NCI-H2196 (cell line): ENCODE results near the gene TNFRSF6B.
A peak's percentile ranks its signal among the peaks of the same experiment; 100 is the strongest.

Experiments
- DNase-seq: peaks from one replicate; lab custom pipeline; 2025; ENCODE audit not compliant: unreplicated experiment; lab: John Stamatoyannopoulos, UW

TNFRSF6B gene

DNA sequence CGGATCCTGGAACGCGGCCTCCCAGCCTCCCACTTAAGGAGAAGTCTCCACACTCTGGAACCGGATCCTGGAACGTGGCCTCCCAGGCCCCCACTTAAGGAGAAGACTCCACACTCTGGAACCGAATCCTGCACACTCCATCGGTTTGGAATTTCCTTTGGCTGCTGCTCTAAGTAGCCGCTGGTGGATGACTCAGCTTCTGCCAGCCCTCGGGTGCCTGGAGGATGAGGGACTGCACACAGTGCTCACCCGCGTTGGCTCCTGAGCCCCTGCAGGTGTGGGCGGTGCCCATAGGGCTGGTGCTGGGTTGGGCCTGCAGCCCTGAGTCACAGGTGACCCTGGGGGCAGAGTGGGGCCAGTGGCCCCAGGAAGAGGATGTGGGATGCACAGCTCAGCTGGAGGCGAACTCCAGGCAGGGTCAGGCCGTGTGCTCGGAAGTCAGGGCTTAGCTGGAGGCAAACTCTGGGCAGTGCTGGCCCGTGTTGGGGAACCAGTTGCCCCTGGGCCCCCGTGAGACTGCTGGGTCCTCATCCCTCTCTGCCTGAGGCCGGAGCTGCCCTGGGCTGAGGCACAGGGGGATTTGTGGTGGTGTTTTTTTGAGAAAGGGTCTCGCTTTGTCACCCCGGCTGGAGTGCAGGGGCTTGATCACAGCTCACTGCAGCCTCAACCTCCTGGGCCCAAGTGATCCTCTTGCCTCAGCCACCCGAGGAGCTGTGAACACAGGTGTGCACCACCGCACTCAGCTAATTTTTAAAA, 13.9 kb upstream of the TNFRSF6B start:
- DNase-seq, result peak; percentile 30

DNA sequence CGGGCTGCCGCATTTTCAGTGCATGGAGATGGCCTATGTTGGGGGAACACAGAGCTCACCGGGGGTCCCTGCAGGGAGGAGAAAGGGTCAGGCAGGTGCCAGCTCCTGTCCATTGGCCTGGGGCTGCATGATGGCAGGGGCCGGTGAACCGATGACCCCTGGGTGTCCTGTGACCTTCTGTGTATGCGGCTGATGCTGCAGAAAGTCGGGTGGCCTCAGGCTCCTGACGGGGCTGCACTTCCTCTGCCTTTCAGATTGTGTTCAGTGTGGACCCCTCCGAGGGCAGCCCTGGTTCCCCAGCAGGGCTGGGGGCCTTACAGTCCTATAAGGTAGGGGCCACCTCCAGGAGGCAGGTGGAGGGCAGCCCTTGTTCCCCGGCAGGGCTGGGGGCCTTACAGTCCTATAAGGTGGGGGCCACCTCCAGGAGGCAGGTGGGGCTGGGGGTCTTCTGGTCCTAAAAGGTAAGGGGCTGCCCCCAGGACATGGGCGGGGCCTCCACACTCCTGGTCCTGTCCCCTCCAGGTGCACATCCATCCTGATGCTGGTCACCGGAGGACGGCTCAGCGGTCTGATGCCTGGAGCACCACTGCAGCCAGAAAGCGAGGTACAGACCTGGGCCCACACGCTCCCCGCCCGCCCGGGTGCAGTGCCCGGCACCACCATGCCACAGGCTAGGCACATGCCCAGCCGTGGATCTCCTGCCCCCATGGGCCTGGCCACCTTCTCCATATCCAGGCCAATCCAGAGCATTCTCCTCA, 11.0 kb upstream of the TNFRSF6B start:
- no peak for DNase-seq

- no peak for DNase-seq
Observed at GRCh38 chr20:63686094-63686491, 10.4 kb upstream of the TNFRSF6B start.

DNA sequence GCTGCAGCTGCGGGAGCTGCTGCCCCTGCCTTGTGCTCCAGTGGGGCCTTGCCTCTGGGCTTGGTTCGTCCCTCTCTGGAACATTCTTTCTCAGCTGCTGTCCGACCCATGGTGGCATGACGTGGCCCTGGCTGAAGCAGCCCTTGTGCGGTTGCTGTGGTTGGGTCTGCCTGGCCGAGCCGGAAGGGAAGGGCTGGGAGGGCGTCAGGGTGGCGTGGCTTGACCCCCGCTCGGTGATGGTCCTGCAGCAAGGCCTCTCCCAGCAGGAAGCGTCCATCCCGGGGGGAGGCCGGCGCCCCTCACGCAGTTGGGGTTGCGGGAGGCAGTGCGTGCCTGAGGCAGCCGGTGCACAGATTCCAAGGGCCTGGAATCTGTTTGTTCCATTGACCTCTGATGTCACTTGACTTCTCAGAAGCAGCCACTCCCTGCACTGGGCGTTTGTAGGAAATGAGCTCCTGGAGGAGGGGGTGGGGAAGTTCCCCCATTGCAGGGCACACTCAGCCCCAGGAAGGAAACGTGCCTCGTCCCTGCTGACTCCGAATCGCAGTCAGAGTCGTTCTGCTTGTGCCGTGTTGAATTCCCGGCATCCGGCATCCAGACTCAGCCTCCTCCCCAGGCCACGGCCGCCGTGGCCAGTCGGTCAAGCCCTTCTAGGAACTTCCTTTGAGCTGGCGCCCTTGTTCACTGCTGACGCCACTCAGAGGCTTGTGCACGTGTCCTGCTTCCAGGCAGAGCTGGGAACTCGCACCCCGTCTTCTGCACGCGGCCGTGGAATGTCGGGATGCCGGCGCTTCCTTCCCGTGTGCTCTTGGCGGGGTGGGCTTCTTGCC, 9.7 kb upstream of the TNFRSF6B start:
- no peak for DNase-seq

- no peak for DNase-seq
Observed at GRCh38 chr20:63687419-63688178, 8.9 kb upstream of the TNFRSF6B start.

DNA sequence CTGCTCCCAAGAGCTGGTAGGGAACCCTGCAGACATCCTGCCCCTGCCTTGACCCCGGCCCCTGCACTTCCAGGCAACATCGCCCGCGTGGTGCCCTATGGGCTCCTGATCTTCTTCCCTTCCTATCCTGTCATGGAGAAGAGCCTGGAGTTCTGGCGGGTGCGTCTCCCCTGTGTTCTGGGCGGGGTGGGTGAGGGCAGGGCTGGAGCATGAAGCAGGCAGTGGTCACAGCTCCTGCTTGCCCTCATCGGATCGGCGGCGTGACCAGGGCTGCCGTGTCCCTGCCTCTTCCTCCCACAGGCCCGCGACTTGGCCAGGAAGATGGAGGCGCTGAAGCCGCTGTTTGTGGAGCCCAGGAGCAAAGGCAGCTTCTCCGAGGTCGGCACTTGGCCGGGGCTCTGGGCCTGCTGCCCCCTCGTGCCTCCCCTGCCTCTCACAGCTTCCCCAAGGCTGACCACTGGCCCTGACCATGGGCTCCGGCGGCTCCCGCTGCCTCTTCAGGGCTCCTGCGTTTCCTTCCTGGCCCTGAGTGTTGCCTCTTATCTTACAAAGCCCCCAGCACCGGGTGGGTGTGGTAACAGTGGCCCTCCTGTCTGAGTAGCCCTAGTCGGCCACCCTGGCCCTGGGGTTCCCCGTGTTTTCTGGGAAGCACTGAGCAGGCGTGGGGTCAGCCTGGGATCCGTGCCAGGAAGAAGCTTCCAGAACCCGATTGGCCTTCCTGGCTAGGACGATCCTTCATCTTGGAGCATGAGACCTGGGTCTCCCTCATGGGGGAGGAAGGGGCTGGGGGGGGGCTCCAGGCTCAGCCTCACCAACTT, 8.0 kb upstream of the TNFRSF6B start:
- DNase-seq, result no peak

- DNase-seq, result no peak
Observed at GRCh38 chr20:63689046-63690002, 7.1 kb upstream of the TNFRSF6B start.

GRCh38 chr20:63690003-63690897, 6.2 kb upstream of the TNFRSF6B start:
- DNase-seq, result no peak

DNA sequence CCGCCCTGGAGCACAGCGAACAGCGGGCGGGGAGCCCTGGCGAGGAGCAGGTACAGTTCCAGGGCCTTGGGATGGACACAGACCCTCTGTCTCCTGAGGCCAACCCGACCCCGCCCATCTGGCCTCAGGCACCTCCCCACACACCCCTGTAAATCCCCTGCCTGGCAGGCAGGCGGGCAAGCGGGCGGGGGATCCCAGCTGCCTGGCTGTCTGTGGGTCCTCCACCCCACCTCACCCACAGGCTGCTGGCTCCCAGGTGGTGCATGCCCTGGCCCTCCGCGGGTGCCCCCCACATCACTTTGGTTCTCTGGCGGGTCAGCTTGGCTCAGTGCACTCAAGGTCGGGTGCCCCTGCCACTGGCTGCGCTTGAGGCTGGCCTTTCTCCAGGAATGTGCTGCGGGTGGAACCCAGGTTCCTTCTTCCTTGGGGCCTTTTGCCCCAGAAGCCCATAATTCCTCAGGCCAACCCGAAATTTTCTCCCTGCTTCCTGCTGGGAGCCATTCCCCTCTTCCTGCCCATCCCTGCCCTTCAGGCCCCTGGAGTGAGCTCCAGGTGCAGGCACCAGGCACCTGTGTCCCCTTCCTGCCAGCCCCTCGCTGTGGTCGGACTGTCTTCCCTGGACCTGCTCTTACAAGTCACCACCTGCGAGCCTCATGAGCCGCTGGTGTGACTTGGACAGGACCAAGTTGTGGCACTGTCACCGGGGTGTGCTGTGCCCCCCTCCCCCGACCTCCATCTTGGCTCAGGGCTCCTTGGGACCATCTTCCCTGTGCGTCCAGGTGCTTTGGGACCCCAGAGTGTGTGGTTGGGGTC, 5.3 kb upstream of the TNFRSF6B start:
- no peak for DNase-seq

DNA sequence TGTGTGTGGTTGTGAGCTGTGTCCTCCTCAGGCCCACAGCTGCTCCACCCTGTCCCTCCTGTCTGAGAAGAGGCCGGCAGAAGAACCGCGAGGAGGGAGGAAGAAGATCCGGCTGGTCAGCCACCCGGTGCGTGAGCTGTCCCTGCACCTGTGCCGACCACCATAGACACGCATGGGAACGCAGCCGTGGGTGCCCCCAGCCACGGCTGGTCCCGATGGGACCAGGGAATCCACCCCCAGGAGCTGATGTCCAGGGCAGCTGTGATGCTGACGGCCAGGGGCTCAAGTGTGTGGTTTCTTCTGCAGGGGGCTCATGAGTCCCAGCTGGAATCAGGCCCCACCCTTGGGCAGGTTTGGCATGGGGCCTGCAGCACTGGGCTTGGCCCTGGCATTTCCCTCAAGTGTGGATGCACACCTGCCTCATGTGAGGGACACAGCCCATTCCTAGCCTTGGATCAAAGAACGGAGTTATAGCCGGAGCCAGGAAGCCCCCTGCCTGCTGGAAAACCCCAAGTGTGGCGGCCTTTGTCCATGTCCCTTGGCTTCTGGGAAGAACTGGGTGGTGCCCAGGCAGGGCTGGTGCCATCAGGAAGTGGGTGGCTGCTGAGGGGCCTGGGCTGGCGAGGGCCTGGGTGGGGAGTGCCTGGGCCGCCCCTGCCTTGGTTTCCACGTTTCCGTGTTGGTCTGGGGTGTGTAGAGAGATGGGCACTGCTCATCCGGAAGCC, 4.6 kb upstream of the TNFRSF6B start:
- no peak for DNase-seq

DNA sequence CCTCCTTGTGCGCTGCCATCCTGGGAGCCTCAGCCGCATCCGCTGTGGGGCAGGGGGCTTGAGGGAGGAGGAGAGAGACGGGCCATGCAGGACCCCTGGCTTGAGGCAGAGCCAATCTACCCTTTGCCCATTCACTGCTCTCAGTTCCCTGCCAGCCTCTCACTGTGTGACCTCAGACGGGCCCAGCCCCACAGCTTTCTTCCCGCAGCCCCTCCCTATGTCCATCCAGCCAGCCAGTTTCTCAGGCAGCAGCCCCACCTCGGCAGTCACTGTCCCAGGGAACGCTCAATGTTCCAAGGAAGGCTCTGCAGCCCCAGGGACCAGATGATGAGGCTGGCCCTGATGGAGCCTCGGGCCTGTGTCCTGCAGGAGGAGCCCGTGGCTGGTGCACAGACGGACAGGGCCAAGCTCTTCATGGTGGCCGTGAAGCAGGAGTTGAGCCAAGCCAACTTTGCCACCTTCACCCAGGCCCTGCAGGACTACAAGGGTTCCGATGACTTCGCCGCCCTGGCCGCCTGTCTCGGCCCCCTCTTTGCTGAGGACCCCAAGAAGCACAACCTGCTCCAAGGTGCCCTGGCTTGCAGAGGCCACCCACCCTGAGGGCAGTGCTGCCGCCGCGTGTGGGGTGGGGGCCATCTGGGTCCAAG, 3.9 kb upstream of the TNFRSF6B start:
- DNase-seq, result no peak

DNA sequence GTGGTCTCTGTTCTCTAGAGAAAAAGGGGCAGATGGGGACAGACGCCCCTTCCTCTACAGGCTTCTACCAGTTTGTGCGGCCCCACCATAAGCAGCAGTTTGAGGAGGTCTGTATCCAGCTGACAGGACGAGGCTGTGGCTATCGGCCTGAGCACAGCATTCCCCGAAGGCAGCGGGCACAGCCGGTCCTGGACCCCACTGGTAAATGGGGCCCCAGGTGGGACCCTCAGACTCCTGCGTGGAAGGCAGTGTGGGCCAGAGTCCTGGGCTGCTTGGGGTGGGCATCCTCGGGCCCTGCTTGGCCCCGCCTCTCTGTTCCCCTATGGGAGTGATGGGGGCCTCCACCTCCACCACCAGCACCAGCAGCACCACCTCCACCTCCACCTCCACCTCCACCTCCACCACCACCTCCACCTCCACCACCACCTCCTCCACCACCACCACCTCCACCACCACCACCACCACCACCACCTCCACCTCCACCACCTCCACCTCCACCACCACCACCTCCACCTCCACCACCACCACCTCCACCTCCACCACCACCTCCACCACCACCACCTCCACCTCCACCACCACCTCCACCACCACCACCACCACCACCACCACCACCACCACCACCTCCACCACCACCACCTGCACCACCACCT, 3.2 kb upstream of the TNFRSF6B start:
- DNase-seq, result no peak

- DNase-seq, result no peak
Observed at GRCh38 chr20:63693733-63694583, 2.5 kb upstream of the TNFRSF6B start.

- no peak for DNase-seq
Observed at GRCh38 chr20:63694584-63695423, 1.6 kb upstream of the TNFRSF6B start.
